MM.1S (cell line): Measurements from ENCODE around the gene TOMM6.

Source experiments
- CTCF ChIP-seq: fragments of 300-600 bp; sonication (generic); IDR thresholded peaks from 2 replicates; pipeline ENCODE4 v1.5.1; 2016; ENCODE audit warnings: antibody characterized with exemption, low read length, mixed read lengths
- EZH2 ChIP-seq: fragments of 300-600 bp; sonication (generic); optimal IDR thresholded peaks from 2 replicates; pipeline ENCODE3; 2017; ENCODE audit warnings: low read depth, mild to moderate bottlenecking, antibody characterized with exemption, low read length, mixed read lengths
- EZH2phosphoT487 ChIP-seq: fragments of 300-600 bp; sonication (generic); IDR thresholded peaks from 2 replicates; pipeline ENCODE4 v1.6.1; 2018; ENCODE audit warnings: antibody characterized with exemption, low read length

- TF ChIP-seq EZH2phosphoT487 (no peak), CTCF (no peak), EZH2 (no peak)
Observed at GRCh38 chr6:41805830-41806774, 18.6 kb downstream of the TOMM6 start.
